Measurements from ENCODE around the gene CLCF1. TPM values are rescaled to one million over a fixed set of nuclear protein-coding genes. Genes with fewer than 3 reads are reported as not detected.
"Not testable (repeated sequence)": the region's sequence is repeated elsewhere in the genome, so short reads cannot be mapped to it uniquely, and the experiment has no call there.

Gene CLCF1
- total RNA-seq, 6 experiments from 2014 or later = 8.9 to 12.8 (median 10.5) TPM

- no peaks in the 10 kb centered on the region for H3K36me3 Mint-ChIP-seq (ENCODE audit: low read depth)
- no peak for DNase-seq
- peaks cover 16% of the 10 kb centered on the region for H3K4me1 Mint-ChIP-seq (ENCODE audit: low read depth)
- no peaks in the 10 kb centered on the region; the same call in 1 of the 2 replicates for H3K27me3 Mint-ChIP-seq (ENCODE audit: insufficient read depth)
- TF ChIP-seq CTCF (IDR thresholded peaks at IDR 0.05) = no peak
- no peak overlapping the region for H3K27ac Mint-ChIP-seq
- no peaks in the 10 kb centered on the region for H3K9me3 Mint-ChIP-seq
- H3K4me3 Mint-ChIP-seq = no peak overlapping the region
Measured at GRCh38 chr11:67320691-67321090, 52.7 kb downstream of the CLCF1 start.

GRCh38 chr11:67320011-67320410 is 53.4 kb downstream of the CLCF1 start:
- Mint-ChIP-seq H3K36me3 (ENCODE audit: low read depth) (no peaks in the 10 kb centered on the region), H3K27ac (no peak overlapping the region), H3K9me3 (no peaks in the 10 kb centered on the region), H3K27me3 (ENCODE audit: insufficient read depth) (no peaks in the 10 kb centered on the region; the same call in 1 of the 2 replicates), H3K4me3 (no peak overlapping the region), H3K4me1 (ENCODE audit: low read depth) (peaks cover 16% of the 10 kb centered on the region)
- no peak for TF ChIP-seq CTCF (IDR thresholded peaks at IDR 0.05)
- peak; percentile 35 for DNase-seq

- H3K27ac Mint-ChIP-seq; H3K27me3 Mint-ChIP-seq (ENCODE audit: insufficient read depth); H3K36me3 Mint-ChIP-seq (ENCODE audit: low read depth); DNase-seq; H3K9me3 Mint-ChIP-seq: not testable (repeated sequence)
- peak overlapping the region; percentile 92 for H3K4me3 Mint-ChIP-seq
- H3K4me1 Mint-ChIP-seq (ENCODE audit: low read depth) = peaks cover 16% of the 10 kb centered on the region
Measured at GRCh38 chr11:67318876-67319275, 54.5 kb downstream of the CLCF1 start.

- H3K27ac Mint-ChIP-seq = peak overlapping the region; percentile 86
- no peak for DNase-seq
- H3K36me3 Mint-ChIP-seq (ENCODE audit: low read depth) = no peaks in the 10 kb centered on the region
- H3K9me3 Mint-ChIP-seq = no peaks in the 10 kb centered on the region
- no peaks in the 10 kb centered on the region; the same call in 1 of the 2 replicates for H3K27me3 Mint-ChIP-seq (ENCODE audit: insufficient read depth)
- TF ChIP-seq CTCF (IDR thresholded peaks at IDR 0.05) = no peak; the same call in 1 of the 2 replicates
- peak overlapping the region; percentile 92 for H3K4me3 Mint-ChIP-seq
- H3K4me1 Mint-ChIP-seq (ENCODE audit: low read depth) = peaks cover 16% of the 10 kb centered on the region
Measured at GRCh38 chr11:67317888-67318555, 55.4 kb downstream of the CLCF1 start.

GRCh38 chr11:67317205-67317887 is 56.1 kb downstream of the CLCF1 start:
- TF ChIP-seq CTCF (IDR thresholded peaks at IDR 0.05) = peak; percentile 94
- Mint-ChIP-seq H3K4me3 (peak overlapping the region; percentile 92), H3K36me3 (ENCODE audit: low read depth) (no peaks in the 10 kb centered on the region), H3K27ac (peak overlapping the region; percentile 86), H3K9me3 (no peaks in the 10 kb centered on the region), H3K4me1 (ENCODE audit: low read depth) (peaks cover 16% of the 10 kb centered on the region), H3K27me3 (ENCODE audit: insufficient read depth) (no peaks in the 10 kb centered on the region; the same call in 1 of the 2 replicates)
- peak; percentile 92 for DNase-seq

- Mint-ChIP-seq H3K27ac (peak overlapping the region; percentile 86), H3K27me3 (ENCODE audit: insufficient read depth) (no peaks in the 10 kb centered on the region; the same call in 1 of the 2 replicates), H3K9me3 (no peaks in the 10 kb centered on the region), H3K36me3 (ENCODE audit: low read depth) (no peaks in the 10 kb centered on the region), H3K4me3 (peak overlapping the region; percentile 92), H3K4me1 (ENCODE audit: low read depth) (peaks cover 16% of the 10 kb centered on the region)
- no peak for TF ChIP-seq CTCF (IDR thresholded peaks at IDR 0.05)
- no peak for DNase-seq
Measured at GRCh38 chr11:67316882-67317204, 56.6 kb downstream of the CLCF1 start.

All from HFFc6 (cell line).